NT2/D1 (cell line): ENCODE results near the gene ICOSLG.
"Not testable (repeated sequence)": the region's sequence is repeated elsewhere in the genome, so short reads cannot be mapped to it uniquely, and the experiment has no call there.

Experiments used
- SUZ12 ChIP-seq: IDR thresholded peaks from 2 replicates; pipeline ENCODE4 v1.6.1; 2011; ENCODE audit not compliant: insufficient read length, insufficient read depth; ENCODE audit errors: extremely low read depth
- YY1 ChIP-seq: IDR thresholded peaks from 2 replicates; pipeline ENCODE4 v1.6.1; 2011; ENCODE audit not compliant: insufficient read length, insufficient read depth
- ZNF274 ChIP-seq: IDR thresholded peaks from 2 replicates; pipeline ENCODE4 v1.6.1; 2011; ENCODE audit warnings: mild to moderate bottlenecking, low read depth, low read length

DNA sequence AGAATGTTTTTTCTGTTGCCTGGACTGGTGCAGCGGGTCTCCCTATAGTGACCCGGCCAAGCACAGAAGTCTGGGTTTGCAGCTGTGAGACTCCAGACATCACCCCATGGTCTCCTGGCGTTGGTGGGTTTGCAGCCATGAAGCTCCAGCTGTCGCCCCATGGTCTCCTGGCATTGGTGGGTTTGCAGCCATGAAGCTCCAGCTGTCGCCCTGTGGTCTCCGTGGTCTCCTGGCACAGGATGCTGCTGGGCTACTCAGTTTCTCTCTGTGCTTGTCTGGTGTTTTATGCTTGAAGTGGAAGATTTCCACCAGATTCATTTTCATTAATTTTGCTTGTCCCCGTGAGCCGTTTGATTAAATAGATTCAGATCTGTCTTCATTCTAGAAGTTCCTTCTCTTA is 58.5 kb downstream of the ICOSLG start:
- TF ChIP-seq YY1, SUZ12, ZNF274: not testable (repeated sequence)
